ENCODE measurements around the gene FRMD4A.

FRMD4A gene

GRCh38 chr10:14125564-14125963 is 205.2 kb downstream of the FRMD4A start:
- peaks cover 3% of the 10 kb centered on the region for H3K4me1 ChIP-seq (ENCODE audit: insufficient read depth, poor library complexity, severe bottlenecking)
- DNase-seq (ENCODE audit: low spot score) (no peak), ATAC-seq (ENCODE audit: low read depth) (no peak)
- no peaks in the 10 kb centered on the region for H3K27me3 ChIP-seq (ENCODE audit: insufficient read depth, poor library complexity, severe bottlenecking)
- H3K36me3 ChIP-seq (ENCODE audit: low read depth): no peaks in the 10 kb centered on the region
- no peak overlapping the region for H3K27ac ChIP-seq (ENCODE audit: poor library complexity, severe bottlenecking)
- no peak overlapping the region for H3K4me3 ChIP-seq (ENCODE audit: severe bottlenecking)
- no peaks in the 10 kb centered on the region for H3K9me3 ChIP-seq (ENCODE audit: severe bottlenecking)
- no peak for TF ChIP-seq CTCF (IDR thresholded peaks at IDR 0.05; ENCODE audit: poor library complexity, severe bottlenecking)

- H3K4me1 ChIP-seq (ENCODE audit: insufficient read depth, poor library complexity, severe bottlenecking): peaks cover 3% of the 10 kb centered on the region
- no peak for TF ChIP-seq CTCF (IDR thresholded peaks at IDR 0.05; ENCODE audit: poor library complexity, severe bottlenecking)
- no peaks in the 10 kb centered on the region for H3K27me3 ChIP-seq (ENCODE audit: insufficient read depth, poor library complexity, severe bottlenecking)
- DNase-seq (ENCODE audit: low spot score) (no peak), ATAC-seq (ENCODE audit: low read depth) (no peak)
- H3K4me3 ChIP-seq (ENCODE audit: severe bottlenecking): no peak overlapping the region
- H3K27ac ChIP-seq (ENCODE audit: poor library complexity, severe bottlenecking): no peak overlapping the region
- H3K36me3 ChIP-seq (ENCODE audit: low read depth): no peaks in the 10 kb centered on the region
- no peaks in the 10 kb centered on the region for H3K9me3 ChIP-seq (ENCODE audit: severe bottlenecking)
Observed at GRCh38 chr10:14124941-14125340, 205.8 kb downstream of the FRMD4A start.

GRCh38 chr10:14123139-14123538 is 207.6 kb downstream of the FRMD4A start:
- Histone ChIP-seq H3K4me1 (ENCODE audit: insufficient read depth, poor library complexity, severe bottlenecking) (peaks cover 3% of the 10 kb centered on the region), H3K27me3 (ENCODE audit: insufficient read depth, poor library complexity, severe bottlenecking) (no peaks in the 10 kb centered on the region), H3K27ac (ENCODE audit: poor library complexity, severe bottlenecking) (no peak overlapping the region), H3K4me3 (ENCODE audit: severe bottlenecking) (no peak overlapping the region), H3K36me3 (ENCODE audit: low read depth) (no peaks in the 10 kb centered on the region), H3K9me3 (ENCODE audit: severe bottlenecking) (no peaks in the 10 kb centered on the region)
- no peak for DNase-seq (ENCODE audit: low spot score)
- no peak for ATAC-seq (ENCODE audit: low read depth)
- TF ChIP-seq CTCF (IDR thresholded peaks at IDR 0.05; ENCODE audit: poor library complexity, severe bottlenecking): no peak

- ATAC-seq (ENCODE audit: low read depth) (no peak), DNase-seq (ENCODE audit: low spot score) (no peak)
- TF ChIP-seq CTCF (IDR thresholded peaks at IDR 0.05; ENCODE audit: poor library complexity, severe bottlenecking): no peak
Observed at GRCh38 chr10:14120812-14121211, 209.9 kb downstream of the FRMD4A start.

GRCh38 chr10:14118953-14119352 is 211.8 kb downstream of the FRMD4A start:
- ATAC-seq (ENCODE audit: low read depth) (no peak), DNase-seq (ENCODE audit: low spot score) (no peak)

More at GRCh38 chr10:14120812-14121211, 209.9 kb downstream of the FRMD4A start:
- Histone ChIP-seq H3K27me3 (ENCODE audit: insufficient read depth, poor library complexity, severe bottlenecking) (no peaks in the 10 kb centered on the region), H3K36me3 (ENCODE audit: low read depth) (no peaks in the 10 kb centered on the region), H3K27ac (ENCODE audit: poor library complexity, severe bottlenecking) (no peak overlapping the region), H3K4me1 (ENCODE audit: insufficient read depth, poor library complexity, severe bottlenecking) (no peaks in the 10 kb centered on the region), H3K4me3 (ENCODE audit: severe bottlenecking) (no peak overlapping the region), H3K9me3 (ENCODE audit: severe bottlenecking) (no peaks in the 10 kb centered on the region)

More at GRCh38 chr10:14118953-14119352, 211.8 kb downstream of the FRMD4A start:
- H3K4me1 ChIP-seq (ENCODE audit: insufficient read depth, poor library complexity, severe bottlenecking): no peaks in the 10 kb centered on the region
- H3K27me3 ChIP-seq (ENCODE audit: insufficient read depth, poor library complexity, severe bottlenecking): no peaks in the 10 kb centered on the region
- no peak overlapping the region for H3K27ac ChIP-seq (ENCODE audit: poor library complexity, severe bottlenecking)
- H3K36me3 ChIP-seq (ENCODE audit: low read depth): no peaks in the 10 kb centered on the region
- no peak for TF ChIP-seq CTCF (IDR thresholded peaks at IDR 0.05; ENCODE audit: poor library complexity, severe bottlenecking)
- no peak overlapping the region for H3K4me3 ChIP-seq (ENCODE audit: severe bottlenecking)
- H3K9me3 ChIP-seq (ENCODE audit: severe bottlenecking): no peaks in the 10 kb centered on the region
